K562 (cell line): ENCODE results near the gene PCDH1. TPM values are rescaled to one million over a fixed set of nuclear protein-coding genes. Genes with fewer than 3 reads are reported as not detected.
A peak's percentile ranks its signal among the peaks of the same experiment; 100 is the strongest.

Experiments
- BACH1 ChIP-seq: fragments of 200-800 bp; sonication (Bioruptor generic); IDR thresholded peaks from 2 replicates; pipeline ENCODE4 v1.6.1; 2016; ENCODE audit warnings: missing genetic modification characterization, missing compliant biosample characterization
- CHCHD3 ChIP-seq: fragments of 250-450 bp; sonication (Bioruptor Pico); IDR thresholded peaks from 2 replicates; pipeline ENCODE4 v2.1.2; 2022; ENCODE audit warnings: mild to moderate bottlenecking
- KAT7 ChIP-seq: sonication (generic); formaldehyde crosslinking; IDR thresholded peaks from 2 replicates; pipeline ENCODE4 v1.8.0; 2022; ENCODE audit warnings: missing genetic modification reagents, mild to moderate bottlenecking, borderline replicate concordance
- MBD2 ChIP-seq: sonication (generic); IDR thresholded peaks from 2 replicates; pipeline ENCODE4 v1.6.1; 2016; ENCODE audit warnings: low read depth, borderline replicate concordance
- MCM7 ChIP-seq, 2 experiments: fragments of 450-650 bp; IDR thresholded peaks; 2 replicates each; pipeline ENCODE4 v1.6.1; 2016 to 2018
- TAL1 ChIP-seq: fragments of 450-650 bp; IDR thresholded peaks from 2 replicates; pipeline ENCODE4 v1.6.1; 2016; ENCODE audit warnings: mild to moderate bottlenecking
- YY1 ChIP-seq, 3 experiments: IDR thresholded peaks; 2 replicates each; pipeline ENCODE4 v1.6.1; 2011; ENCODE audit warnings: low read length in 2 of 3, mild to moderate bottlenecking in 2 of 3, moderate library complexity in 2 of 3, borderline replicate concordance in 1 of 3, control low read depth in 1 of 3, low read depth in 1 of 3; ENCODE audit not compliant: insufficient read depth in 3 of 3, insufficient replicate concordance in 2 of 3, control insufficient read depth in 1 of 3, insufficient read length in 1 of 3; ENCODE audit errors: extremely low read depth in 1 of 3
- ZFX ChIP-seq: sonication (generic); formaldehyde crosslinking; IDR thresholded peaks from 2 replicates; pipeline ENCODE4 v1.8.0; 2022; ENCODE audit warnings: mild to moderate bottlenecking, missing genetic modification reagents, moderate library complexity
- ZNF583 ChIP-seq: fragments of 250-450 bp; sonication (Bioruptor Pico); IDR thresholded peaks from 2 replicates; pipeline ENCODE4 v1.4.0; 2020
- polyA plus RNA-seq, 8 experiments: library from polyadenylated mRNA; depleted of rRNA in 4 of 8; stranded (reverse) in 5 of 8; unstranded in 3 of 8; fragments of >200 nt; fragmentation: Nextera tagmentation in 2 of 8; fragmentation: Illumina TruSeq in 1 of 8; extraction: Ambion mirVana in 2 of 8; extraction: Trizol in 1 of 8; gene quantifications; 2 replicates each; pipeline versions ENCODE4 v1.2.1 to v1.2.3, GENCODE V29; 2011 to 2014; ENCODE audit warnings: inconsistent platforms in 1 of 8, missing spikeins in 1 of 8
- total RNA-seq, 7 experiments: library from RNA; depleted of rRNA in 6 of 7; stranded (reverse); fragments of >200 nt in 6 of 7; fragmentation: Illumina TruSeq in 2 of 7; extraction: Trizol in 2 of 7; gene quantifications; 2 replicates each; pipeline versions ENCODE4 v1.2.1 to v1.2.3, GENCODE V29; 2011 to 2021; ENCODE audit warnings: low replicate concordance in 1 of 7
- TF ChIP-seq, protein P1 (sequence below): fragments of 450-650 bp; conservative IDR thresholded peaks from 2 replicates; pipeline ENCODE4 v1.6.1; 2016; ENCODE audit warnings: missing genetic modification characterization, low read depth, mild to moderate bottlenecking, missing compliant biosample characterization, moderate library complexity
- TF ChIP-seq, protein P2 (sequence below): fragments of 450-650 bp; IDR thresholded peaks from 2 replicates; pipeline ENCODE4 v1.6.1; 2016; ENCODE audit warnings: mild to moderate bottlenecking, moderate library complexity
- TF ChIP-seq, protein P3 (sequence below): fragments of 250-450 bp; sonication (Bioruptor Pico); IDR thresholded peaks from 2 replicates; pipeline ENCODE4 v1.4.0; 2020; ENCODE audit warnings: mild to moderate bottlenecking

The PCDH1 gene
- total and polyA plus RNA-seq, 9 of the 15 experiments (the other 6 are each of a cell fraction or from before 2014, with no cell fraction given): 0.11 to 3.6 (median 1.9) TPM; not detected in 1

DNA sequence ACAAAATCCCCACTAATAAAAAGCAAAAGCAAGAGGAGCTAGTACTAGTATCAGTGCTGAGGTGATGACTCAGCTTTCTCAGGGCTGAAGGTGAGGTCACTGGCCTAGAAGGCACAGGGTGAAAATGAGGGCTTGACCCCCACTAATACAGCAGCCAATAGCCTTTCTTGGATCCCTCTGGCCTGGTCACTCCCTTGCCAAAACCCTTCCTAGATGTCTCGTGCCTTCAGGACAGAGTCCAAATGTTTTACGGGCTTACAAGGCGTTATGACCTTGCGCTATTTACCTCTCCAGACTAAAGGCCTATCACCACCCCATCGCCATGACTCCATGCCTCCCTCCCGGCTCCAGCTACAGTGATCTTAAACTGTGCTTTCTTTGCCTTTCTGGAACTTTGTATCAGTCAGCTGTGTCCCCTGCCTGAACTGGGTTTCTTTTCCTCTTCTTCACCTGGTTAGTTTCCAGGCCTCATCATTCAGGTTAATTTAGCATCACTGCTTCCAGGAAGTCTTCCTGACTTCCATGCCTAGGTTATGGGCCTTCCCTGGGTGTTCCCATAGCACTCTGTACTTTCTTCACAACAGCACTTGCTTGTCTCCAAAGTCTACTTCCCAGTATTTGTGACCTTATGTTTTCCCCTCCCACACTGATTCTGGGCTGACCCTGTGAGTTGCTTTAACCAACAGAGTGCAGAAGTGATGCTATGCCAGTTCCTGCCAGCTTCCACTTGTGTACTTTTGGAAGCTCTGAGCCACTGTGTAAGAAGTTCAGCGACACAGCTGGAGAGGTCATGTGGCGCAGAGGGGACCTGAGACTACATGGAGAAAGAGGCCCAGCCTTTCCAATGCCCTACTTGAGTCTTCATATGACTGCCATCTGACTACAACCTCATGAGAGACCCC lies 41.3 kb upstream of the PCDH1 start (continued):
- TF ChIP-seq, protein P1, sequence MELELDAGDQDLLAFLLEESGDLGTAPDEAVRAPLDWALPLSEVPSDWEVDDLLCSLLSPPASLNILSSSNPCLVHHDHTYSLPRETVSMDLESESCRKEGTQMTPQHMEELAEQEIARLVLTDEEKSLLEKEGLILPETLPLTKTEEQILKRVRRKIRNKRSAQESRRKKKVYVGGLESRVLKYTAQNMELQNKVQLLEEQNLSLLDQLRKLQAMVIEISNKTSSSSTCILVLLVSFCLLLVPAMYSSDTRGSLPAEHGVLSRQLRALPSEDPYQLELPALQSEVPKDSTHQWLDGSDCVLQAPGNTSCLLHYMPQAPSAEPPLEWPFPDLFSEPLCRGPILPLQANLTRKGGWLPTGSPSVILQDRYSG (tag): peak; percentile 79
- TF ChIP-seq KAT7 (CRISPR knock-in tag): no peak
- TF ChIP-seq YY1 (IDR thresholded peaks at IDR 0.05; ENCODE audit: borderline replicate concordance in 1 of 3, control insufficient read depth in 1 of 3, extremely low read depth in 1 of 3, insufficient read depth in 3 of 3, insufficient read length in 1 of 3, insufficient replicate concordance in 2 of 3, low read depth in 1 of 3, low read length in 2 of 3): peak in 1 of 3 experiments; percentile 45
- TF ChIP-seq ZFX (CRISPR knock-in tag): peak; percentile 76
- no peak for TF ChIP-seq MCM7 (IDR thresholded peaks at IDR 0.05)
- no peak for TF ChIP-seq TAL1
- 0 out of 2 replicates have a peak, but pooled peaks have one; percentile 43 for TF ChIP-seq ZNF583 (CRISPR knock-in tag)
- peak; percentile 90 for TF ChIP-seq BACH1 (tag)
- peak; percentile 29; the same call in 1 of the 2 replicates for TF ChIP-seq MBD2
- TF ChIP-seq, protein P2, sequence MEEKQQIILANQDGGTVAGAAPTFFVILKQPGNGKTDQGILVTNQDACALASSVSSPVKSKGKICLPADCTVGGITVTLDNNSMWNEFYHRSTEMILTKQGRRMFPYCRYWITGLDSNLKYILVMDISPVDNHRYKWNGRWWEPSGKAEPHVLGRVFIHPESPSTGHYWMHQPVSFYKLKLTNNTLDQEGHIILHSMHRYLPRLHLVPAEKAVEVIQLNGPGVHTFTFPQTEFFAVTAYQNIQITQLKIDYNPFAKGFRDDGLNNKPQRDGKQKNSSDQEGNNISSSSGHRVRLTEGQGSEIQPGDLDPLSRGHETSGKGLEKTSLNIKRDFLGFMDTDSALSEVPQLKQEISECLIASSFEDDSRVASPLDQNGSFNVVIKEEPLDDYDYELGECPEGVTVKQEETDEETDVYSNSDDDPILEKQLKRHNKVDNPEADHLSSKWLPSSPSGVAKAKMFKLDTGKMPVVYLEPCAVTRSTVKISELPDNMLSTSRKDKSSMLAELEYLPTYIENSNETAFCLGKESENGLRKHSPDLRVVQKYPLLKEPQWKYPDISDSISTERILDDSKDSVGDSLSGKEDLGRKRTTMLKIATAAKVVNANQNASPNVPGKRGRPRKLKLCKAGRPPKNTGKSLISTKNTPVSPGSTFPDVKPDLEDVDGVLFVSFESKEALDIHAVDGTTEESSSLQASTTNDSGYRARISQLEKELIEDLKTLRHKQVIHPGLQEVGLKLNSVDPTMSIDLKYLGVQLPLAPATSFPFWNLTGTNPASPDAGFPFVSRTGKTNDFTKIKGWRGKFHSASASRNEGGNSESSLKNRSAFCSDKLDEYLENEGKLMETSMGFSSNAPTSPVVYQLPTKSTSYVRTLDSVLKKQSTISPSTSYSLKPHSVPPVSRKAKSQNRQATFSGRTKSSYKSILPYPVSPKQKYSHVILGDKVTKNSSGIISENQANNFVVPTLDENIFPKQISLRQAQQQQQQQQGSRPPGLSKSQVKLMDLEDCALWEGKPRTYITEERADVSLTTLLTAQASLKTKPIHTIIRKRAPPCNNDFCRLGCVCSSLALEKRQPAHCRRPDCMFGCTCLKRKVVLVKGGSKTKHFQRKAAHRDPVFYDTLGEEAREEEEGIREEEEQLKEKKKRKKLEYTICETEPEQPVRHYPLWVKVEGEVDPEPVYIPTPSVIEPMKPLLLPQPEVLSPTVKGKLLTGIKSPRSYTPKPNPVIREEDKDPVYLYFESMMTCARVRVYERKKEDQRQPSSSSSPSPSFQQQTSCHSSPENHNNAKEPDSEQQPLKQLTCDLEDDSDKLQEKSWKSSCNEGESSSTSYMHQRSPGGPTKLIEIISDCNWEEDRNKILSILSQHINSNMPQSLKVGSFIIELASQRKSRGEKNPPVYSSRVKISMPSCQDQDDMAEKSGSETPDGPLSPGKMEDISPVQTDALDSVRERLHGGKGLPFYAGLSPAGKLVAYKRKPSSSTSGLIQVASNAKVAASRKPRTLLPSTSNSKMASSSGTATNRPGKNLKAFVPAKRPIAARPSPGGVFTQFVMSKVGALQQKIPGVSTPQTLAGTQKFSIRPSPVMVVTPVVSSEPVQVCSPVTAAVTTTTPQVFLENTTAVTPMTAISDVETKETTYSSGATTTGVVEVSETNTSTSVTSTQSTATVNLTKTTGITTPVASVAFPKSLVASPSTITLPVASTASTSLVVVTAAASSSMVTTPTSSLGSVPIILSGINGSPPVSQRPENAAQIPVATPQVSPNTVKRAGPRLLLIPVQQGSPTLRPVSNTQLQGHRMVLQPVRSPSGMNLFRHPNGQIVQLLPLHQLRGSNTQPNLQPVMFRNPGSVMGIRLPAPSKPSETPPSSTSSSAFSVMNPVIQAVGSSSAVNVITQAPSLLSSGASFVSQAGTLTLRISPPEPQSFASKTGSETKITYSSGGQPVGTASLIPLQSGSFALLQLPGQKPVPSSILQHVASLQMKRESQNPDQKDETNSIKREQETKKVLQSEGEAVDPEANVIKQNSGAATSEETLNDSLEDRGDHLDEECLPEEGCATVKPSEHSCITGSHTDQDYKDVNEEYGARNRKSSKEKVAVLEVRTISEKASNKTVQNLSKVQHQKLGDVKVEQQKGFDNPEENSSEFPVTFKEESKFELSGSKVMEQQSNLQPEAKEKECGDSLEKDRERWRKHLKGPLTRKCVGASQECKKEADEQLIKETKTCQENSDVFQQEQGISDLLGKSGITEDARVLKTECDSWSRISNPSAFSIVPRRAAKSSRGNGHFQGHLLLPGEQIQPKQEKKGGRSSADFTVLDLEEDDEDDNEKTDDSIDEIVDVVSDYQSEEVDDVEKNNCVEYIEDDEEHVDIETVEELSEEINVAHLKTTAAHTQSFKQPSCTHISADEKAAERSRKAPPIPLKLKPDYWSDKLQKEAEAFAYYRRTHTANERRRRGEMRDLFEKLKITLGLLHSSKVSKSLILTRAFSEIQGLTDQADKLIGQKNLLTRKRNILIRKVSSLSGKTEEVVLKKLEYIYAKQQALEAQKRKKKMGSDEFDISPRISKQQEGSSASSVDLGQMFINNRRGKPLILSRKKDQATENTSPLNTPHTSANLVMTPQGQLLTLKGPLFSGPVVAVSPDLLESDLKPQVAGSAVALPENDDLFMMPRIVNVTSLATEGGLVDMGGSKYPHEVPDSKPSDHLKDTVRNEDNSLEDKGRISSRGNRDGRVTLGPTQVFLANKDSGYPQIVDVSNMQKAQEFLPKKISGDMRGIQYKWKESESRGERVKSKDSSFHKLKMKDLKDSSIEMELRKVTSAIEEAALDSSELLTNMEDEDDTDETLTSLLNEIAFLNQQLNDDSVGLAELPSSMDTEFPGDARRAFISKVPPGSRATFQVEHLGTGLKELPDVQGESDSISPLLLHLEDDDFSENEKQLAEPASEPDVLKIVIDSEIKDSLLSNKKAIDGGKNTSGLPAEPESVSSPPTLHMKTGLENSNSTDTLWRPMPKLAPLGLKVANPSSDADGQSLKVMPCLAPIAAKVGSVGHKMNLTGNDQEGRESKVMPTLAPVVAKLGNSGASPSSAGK: peak; percentile 51; the same call in 1 of the 2 replicates
- TF ChIP-seq CHCHD3: no peak
- TF ChIP-seq, protein P3, sequence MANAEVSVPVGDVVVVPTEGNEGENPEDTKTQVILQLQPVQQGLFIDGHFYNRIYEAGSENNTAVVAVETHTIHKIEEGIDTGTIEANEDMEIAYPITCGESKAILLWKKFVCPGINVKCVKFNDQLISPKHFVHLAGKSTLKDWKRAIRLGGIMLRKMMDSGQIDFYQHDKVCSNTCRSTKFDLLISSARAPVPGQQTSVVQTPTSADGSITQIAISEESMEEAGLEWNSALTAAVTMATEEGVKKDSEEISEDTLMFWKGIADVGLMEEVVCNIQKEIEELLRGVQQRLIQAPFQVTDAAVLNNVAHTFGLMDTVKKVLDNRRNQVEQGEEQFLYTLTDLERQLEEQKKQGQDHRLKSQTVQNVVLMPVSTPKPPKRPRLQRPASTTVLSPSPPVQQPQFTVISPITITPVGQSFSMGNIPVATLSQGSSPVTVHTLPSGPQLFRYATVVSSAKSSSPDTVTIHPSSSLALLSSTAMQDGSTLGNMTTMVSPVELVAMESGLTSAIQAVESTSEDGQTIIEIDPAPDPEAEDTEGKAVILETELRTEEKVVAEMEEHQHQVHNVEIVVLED (CRISPR knock-in tag): no peak
